Body of pancreas (tissue), 4 donors: ENCODE results near the gene GATA5. TPM values are rescaled to one million over a fixed set of nuclear protein-coding genes. Genes with fewer than 3 reads are reported as not detected.

Source experiments
- ATAC-seq: fragments of 150-250 bp; one replicate; pipeline ENCODE4 v1.9.1; 2016
- DNase-seq, 4 donors: peaks; one replicate each; pipeline ENCODE4 v3.0.0-alpha.2; 2019
- H3K27ac ChIP-seq, 4 donors: fragments of 200-600 bp; sonication (generic); 1 replicate in 3 of 4; 2 replicates in 1 of 4; pipeline versions ENCODE4 v1.5.1 to v1.6.1; 2016 to 2019; ENCODE audit warnings: mild to moderate bottlenecking in 1 of 4, mixed read lengths in 1 of 4, moderate library complexity in 1 of 4
- H3K27me3 ChIP-seq, 2 donors: fragments of 200-600 bp; sonication (generic); one replicate each; pipeline ENCODE4 v1.6.0; 2016; ENCODE audit warnings: mild to moderate bottlenecking in 1 of 2
- H3K36me3 ChIP-seq, 2 donors: fragments of 200-600 bp; sonication (generic); replicated peaks in 1 of 2; 2 replicates each; pipeline ENCODE4 v1.5.1; 2016; ENCODE audit warnings: low read depth in 2 of 2; ENCODE audit not compliant: insufficient read depth in 1 of 2
- H3K4me1 ChIP-seq: fragments of 200-600 bp; sonication (generic); one replicate; pipeline ENCODE4 v1.6.0; 2016
- H3K4me3 ChIP-seq, 2 donors: fragments of 200-600 bp; sonication (generic); 1 replicate in 1 of 2; 2 replicates in 1 of 2; pipeline ENCODE4 v1.5.1; 2016 to 2019
- H3K9me3 ChIP-seq, 3 donors: fragments of 200-600 bp; sonication (generic); 1 replicate in 2 of 3; 2 replicates in 1 of 3; pipeline ENCODE4 v1.5.1; 2016
- POLR2A ChIP-seq, 3 donors: fragments of 450-650 bp; IDR thresholded peaks; one replicate each; pipeline ENCODE4 v1.6.1; 2016; ENCODE audit warnings: antibody characterized with exemption in 3 of 3, mild to moderate bottlenecking in 2 of 3
- WGBS, 2 donors: methylation state at CpG; one replicate each; pipeline ENCODE4 v1.1.5; 2017; 5-methylcytosine and 5-hydroxymethylcytosine counted together
- intact Hi-C: fragments of 100-400 bp; cut with DNase I; formaldehyde crosslinking; loops from one replicate; pipeline ENCODE4 v1.15.1; 2023
- total RNA-seq, 2 donors: library from RNA; depleted of rRNA; stranded (reverse); fragments of >200 nt; gene quantifications; one replicate each; pipeline ENCODE4 v1.1.0, GENCODE V29; 2016
- TF ChIP-seq, protein P1 (sequence below), 7 experiments: fragments of 450-650 bp in 4 of 7; fragments of 200-600 bp in 3 of 7; sonication (generic) in 3 of 7; IDR thresholded peaks; one replicate each; pipeline ENCODE4 v1.5.1; 2016 to 2019; ENCODE audit warnings: antibody characterized with exemption in 7 of 7

The GATA5 gene
- total RNA-seq, 2 donors from 2014 or later, result not detected

DNA sequence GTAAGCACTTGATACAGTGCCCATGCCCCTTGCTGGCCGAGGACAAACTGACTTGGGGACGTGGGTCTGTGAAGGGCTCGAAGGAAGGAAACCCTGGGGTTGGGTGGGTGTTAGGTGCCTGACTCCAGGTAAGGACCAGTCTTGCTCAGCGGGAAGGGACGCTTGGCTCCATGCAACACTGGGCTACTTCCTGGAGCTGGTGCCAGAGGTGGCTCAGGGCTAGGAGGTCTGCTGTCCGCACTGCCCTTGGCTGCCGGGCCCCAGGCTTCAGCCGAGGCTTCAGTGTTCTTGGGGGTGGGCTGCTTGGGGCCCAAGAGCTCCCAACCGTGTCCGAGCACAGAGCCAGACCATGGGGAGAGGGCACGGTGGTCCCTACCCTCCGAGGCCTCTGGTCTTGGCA, 5.3 kb downstream of the GATA5 start:
- intact Hi-C loops, result no loop called here
- Histone ChIP-seq H3K4me1 (peaks cover 5% of the 10 kb centered on the region), H3K9me3 (no peaks in the 10 kb centered on the region), H3K27ac (no peak overlapping the region), H3K4me3 (no peak overlapping the region), H3K36me3 (no peaks in the 10 kb centered on the region), H3K27me3 (peaks cover 0 to 8% of the 10 kb centered on the region in 2 donors)
- no peak for DNase-seq
- ATAC-seq, result no peak
- WGBS, 2 donors, result 72 to 79% methylated on average over 4 to 12 of the region's 12 CpGs
- TF ChIP-seq, protein P1, sequence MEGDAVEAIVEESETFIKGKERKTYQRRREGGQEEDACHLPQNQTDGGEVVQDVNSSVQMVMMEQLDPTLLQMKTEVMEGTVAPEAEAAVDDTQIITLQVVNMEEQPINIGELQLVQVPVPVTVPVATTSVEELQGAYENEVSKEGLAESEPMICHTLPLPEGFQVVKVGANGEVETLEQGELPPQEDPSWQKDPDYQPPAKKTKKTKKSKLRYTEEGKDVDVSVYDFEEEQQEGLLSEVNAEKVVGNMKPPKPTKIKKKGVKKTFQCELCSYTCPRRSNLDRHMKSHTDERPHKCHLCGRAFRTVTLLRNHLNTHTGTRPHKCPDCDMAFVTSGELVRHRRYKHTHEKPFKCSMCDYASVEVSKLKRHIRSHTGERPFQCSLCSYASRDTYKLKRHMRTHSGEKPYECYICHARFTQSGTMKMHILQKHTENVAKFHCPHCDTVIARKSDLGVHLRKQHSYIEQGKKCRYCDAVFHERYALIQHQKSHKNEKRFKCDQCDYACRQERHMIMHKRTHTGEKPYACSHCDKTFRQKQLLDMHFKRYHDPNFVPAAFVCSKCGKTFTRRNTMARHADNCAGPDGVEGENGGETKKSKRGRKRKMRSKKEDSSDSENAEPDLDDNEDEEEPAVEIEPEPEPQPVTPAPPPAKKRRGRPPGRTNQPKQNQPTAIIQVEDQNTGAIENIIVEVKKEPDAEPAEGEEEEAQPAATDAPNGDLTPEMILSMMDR (IDR thresholded peaks at IDR 0.05), result no peak
- TF ChIP-seq POLR2A (IDR thresholded peaks at IDR 0.05), result no peak

DNA sequence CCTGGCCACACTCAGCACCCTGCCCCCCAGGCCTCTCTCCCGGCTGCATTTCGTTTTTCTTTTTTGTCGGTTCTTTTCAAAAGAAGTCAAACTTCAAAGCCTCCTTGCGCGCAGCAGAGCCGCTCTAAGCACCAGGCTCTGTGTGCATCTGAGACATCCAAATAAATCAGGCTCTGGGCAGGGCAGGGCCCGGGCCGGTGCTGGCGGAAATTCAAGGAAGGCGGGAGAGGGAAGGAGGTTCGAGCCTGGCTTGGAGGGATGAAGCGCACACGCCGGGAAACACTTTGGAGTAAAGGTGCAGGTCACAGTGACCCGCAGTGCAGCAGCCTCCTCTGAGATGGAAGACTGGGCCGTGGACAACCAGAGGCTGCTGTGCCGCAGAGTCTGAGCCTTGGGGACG, 5.8 kb downstream of the GATA5 start:
- H3K4me1 ChIP-seq, result no peaks in the 10 kb centered on the region
- H3K9me3 ChIP-seq, result no peaks in the 10 kb centered on the region
- H3K27me3 ChIP-seq, result peaks cover 0 to 4% of the 10 kb centered on the region in 2 donors
- intact Hi-C loops, result no loop called here
- 43 to 48% methylated on average over 18 of the region's 18 CpGs for whole genome bisulfite sequencing, 2 donors
- DNase-seq (no peak), ATAC-seq (no peak)
- H3K4me3 ChIP-seq, result no peak overlapping the region
- TF ChIP-seq, protein P1 (IDR thresholded peaks at IDR 0.05), result no peak
- no peak for TF ChIP-seq POLR2A (IDR thresholded peaks at IDR 0.05)
- H3K27ac ChIP-seq, result no peak overlapping the region
- no peaks in the 10 kb centered on the region for H3K36me3 ChIP-seq

DNA sequence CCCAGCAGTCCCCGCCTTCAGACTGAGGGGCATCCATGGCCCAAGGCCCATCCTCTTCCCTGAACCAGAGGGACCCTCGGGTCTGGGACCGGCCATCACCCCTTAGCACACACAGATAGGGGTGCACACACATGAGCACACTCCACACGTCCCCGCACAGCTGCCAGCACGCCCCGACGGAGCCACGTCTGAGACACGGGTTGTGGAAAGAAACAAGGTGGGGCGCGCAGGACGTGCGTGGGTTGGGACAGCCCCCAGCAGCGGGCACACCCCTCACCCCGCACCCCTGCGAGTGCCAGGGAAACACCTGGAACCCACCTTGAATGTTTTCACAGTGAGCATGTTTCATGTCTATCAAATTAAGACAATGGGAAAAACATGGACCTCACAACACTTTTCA, 6.4 kb downstream of the GATA5 start:
- DNase-seq (no peak), ATAC-seq (no peak)
- Histone ChIP-seq H3K27ac (no peak overlapping the region), H3K36me3 (no peaks in the 10 kb centered on the region), H3K4me3 (no peak overlapping the region), H3K4me1 (no peaks in the 10 kb centered on the region), H3K9me3 (no peaks in the 10 kb centered on the region), H3K27me3 (no peaks in the 10 kb centered on the region)
- no peak for TF ChIP-seq POLR2A (IDR thresholded peaks at IDR 0.05)
- TF ChIP-seq, protein P1 (IDR thresholded peaks at IDR 0.05), result no peak
- WGBS, 2 donors, result 71 to 81% methylated on average over 8 to 17 of the region's 17 CpGs
- intact Hi-C loops, result no loop called here

DNA sequence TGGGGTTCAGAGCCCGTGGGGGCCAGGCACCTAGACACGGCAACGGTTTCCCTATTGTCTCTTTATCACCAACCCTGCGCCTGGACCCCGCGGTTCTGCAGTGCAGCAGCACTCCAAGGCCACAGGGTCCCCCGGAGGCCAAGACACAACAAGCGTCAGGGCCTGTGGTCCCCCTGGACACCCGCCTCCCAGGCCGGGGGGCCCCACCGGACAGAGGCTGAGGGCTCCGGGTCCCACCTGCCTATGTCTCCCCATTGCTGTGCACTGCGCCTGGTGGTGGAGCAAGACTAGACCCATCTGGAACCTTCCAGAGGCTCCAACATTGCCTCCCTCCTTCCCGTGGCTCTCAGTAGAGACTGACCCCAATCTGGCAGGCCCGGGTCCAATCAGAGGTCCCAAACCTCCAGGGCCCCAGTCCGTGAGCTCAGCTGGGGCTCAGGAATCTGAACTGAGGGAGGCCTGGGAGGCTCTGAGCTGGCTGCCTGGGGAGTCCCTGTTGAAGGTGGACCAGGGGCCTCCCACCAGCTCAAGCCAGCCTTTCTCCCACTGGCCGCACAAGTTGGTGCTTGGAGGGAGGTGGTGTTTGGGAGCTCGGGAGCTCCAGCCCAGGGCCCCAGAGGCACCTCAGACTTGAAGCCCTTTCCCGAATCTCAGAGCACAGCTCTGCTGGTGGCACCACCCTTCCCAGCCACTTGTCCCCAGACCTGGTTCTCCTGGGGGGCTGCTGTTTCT, 8.8 kb downstream of the GATA5 start:
- no peaks in the 10 kb centered on the region for H3K9me3 ChIP-seq
- H3K27ac ChIP-seq, result no peak overlapping the region
- intact Hi-C loops, result no loop called here
- no peaks in the 10 kb centered on the region for H3K4me1 ChIP-seq
- H3K4me3 ChIP-seq, result no peak overlapping the region
- H3K36me3 ChIP-seq, result no peaks in the 10 kb centered on the region
- TF ChIP-seq POLR2A (IDR thresholded peaks at IDR 0.05), result no peak
- TF ChIP-seq, protein P1 (IDR thresholded peaks at IDR 0.05), result no peak
- WGBS, 2 donors, result 20 to 72% methylated on average over 1 to 18 of the region's 19 CpGs
- no peaks in the 10 kb centered on the region for H3K27me3 ChIP-seq
- ATAC-seq, result no peak
- no peak for DNase-seq
